Thoracic aorta endothelial cell (primary cell): ENCODE results near the gene NRSN1. TPM values are rescaled to one million over a fixed set of nuclear protein-coding genes. Genes with fewer than 3 reads are reported as not detected.

ENCODE experiments used
- small RNA-seq: library from RNA; depleted of rRNA; stranded (forward); fragments of <200 nt; gene quantifications from one replicate; pipeline ENCODE3, GENCODE V24; 2012
- total RNA-seq: library from RNA; depleted of rRNA; stranded (reverse); fragments of >200 nt; gene quantifications from 2 replicates; pipeline ENCODE4 v1.2.3, GENCODE V29; 2012

Gene NRSN1
- total RNA-seq: not detected in 2 replicates

DNA sequence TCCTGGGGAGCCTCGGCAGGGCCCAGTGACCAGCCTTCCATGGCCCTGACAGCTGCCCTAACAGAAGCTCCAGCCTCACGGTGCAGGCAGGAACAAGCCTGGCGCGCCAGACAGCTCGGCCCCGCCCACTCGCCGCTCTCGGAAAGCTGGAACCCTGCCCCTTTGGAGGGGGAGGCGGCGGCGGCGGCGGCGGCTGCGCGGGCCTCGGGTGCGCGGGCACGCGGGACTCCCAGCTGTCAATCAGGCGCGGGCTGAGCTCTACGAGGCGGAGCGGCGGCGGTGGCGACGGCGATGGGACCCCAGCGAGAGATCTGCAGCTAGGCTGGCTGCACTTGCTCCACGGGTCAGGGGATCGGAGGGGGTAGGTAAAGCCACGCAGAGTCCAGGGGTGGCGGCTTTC lies at the start of gene NRSN1:
NRSN1 (plus strand) TSS at position 236 of the 400 bp plus-strand sequence. CDS start 8,113 bp downstream, outside the sequence.

Small RNAs within 50 kb of the gene (small RNA-seq; reads per million reads assigned to genes)
- 0.35 reads per million for gene RF00218

Other genes with a start within 250 kb of the NRSN1 start
- not detected in 2 replicates for gene DCDC2, start 231.8 kb downstream of the NRSN1 start, total RNA-seq